Left lobe of liver (tissue), 2 donors: ENCODE results near the gene ITPR1. TPM values are rescaled to one million over a fixed set of nuclear protein-coding genes. Genes with fewer than 3 reads are reported as not detected.

Experiments
- ATAC-seq: fragments of 200-7000 bp; cut with Tn5 transposase; one replicate; pipeline ENCODE4 v1.9.1; 2020; ENCODE audit warnings: mild to moderate bottlenecking, moderate library complexity
- DNase-seq: peaks from one replicate; pipeline ENCODE4 v3.0.0-alpha.2; 2020; ENCODE audit warnings: low spot score
- total RNA-seq: library from RNA; stranded (reverse); gene quantifications from one replicate; pipeline ENCODE4 v1.2.1, GENCODE V29; 2021
- donor health status: DM: no; HTN: no; CAD: no; lungs with moderate emphysema.
- donor health status: DM: no; HTN: yes; CAD: no.

The ITPR1 gene
- total RNA-seq, 1 donor from 2014 or later, result 8.7 TPM

DNA sequence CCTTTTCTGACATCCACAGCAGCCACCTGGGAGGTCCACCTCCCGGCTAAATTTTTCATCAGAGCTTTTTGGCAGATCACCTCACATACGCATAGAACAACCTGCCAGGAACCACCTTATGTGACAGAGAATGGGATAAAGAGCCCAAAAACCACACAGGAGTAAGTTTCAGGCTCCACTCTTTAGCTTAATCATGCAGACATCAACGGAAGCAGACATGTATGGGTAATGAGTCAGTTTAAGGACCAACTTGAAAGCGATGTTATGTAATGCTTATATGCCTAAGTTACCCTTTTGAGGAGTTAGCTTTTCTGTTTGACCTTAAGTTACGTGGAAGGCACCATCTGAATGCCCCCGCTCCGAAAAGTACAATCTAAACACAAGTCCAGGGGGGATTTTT is 302.8 kb downstream of the ITPR1 start:
- no peak for ATAC-seq

DNA sequence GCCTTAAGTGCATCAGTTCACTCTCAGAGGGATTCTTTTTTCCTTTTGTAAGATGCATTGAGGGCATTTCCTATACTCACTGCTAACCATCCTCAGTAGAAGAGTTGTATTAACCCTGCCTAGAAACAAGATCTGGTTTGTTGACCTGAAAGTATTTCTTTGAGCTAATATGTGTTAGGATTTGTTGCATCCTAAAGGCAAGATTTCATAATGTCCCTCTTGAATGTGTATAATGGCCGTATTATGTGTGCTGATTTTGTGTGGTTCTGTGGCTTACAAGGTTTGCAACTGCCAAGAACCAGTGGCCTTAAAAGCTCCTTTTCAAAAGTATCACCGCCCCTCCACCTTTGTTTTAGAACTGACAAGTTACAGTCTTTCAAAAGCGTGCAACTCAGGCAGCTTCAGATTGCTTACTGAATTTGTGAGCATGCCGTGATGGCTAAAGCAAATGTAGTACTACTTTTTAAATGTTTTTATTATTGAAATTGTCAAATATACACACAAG is 304.1 kb downstream of the ITPR1 start:
- ATAC-seq, result no peak
- DNase-seq, result no peak

More for the DNA sequence above, 302.8 kb downstream of the ITPR1 start:
- no peak for DNase-seq

DNA sequence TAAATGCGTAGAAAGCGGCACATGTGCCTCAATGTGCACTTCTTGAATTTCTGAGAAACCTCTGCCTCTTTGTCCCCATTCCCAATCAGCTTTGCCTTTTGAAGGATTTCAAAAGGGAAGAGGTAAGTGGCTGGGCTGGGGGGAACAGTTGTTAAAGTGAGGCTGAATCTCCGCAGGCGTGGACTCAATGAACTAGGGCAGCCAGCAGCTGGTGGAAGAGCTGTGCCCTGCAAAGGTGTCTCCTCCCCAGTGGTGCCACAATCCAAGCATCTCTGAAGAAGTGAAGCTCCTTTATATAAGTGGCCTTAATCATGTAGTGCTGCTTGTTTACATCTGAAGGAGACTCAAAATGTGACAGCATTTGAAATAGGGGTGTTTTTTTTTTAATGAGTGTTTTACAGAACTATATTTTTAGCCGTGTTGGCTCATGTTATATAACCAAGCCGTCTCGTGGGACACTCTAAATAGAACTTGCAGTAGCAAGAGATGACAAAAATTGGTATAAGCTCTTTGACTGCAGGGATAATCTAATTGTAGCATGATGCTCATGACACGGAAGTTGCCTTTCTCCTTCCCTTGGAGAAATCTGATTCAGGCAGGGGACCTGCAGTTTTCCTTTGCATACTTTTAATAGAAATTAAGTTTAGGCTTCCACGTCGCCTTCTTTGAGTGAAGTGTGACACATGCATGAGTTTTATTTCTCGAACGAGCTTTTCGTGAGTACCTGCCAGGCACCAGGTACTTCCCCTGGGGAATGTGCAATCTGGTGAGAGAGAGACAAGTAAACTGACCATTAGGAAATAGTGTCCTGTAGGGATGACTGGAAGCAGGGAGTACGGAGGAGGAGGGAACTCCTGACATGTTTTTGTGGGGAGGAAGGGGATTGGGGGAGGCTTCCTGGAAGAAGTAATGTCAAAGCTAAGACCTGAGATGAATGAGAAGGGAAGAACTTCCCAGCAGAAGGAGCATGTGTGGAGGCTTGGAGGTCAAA is 306.4 kb downstream of the ITPR1 start:
- ATAC-seq (peak; percentile 79), DNase-seq (no peak)

DNA sequence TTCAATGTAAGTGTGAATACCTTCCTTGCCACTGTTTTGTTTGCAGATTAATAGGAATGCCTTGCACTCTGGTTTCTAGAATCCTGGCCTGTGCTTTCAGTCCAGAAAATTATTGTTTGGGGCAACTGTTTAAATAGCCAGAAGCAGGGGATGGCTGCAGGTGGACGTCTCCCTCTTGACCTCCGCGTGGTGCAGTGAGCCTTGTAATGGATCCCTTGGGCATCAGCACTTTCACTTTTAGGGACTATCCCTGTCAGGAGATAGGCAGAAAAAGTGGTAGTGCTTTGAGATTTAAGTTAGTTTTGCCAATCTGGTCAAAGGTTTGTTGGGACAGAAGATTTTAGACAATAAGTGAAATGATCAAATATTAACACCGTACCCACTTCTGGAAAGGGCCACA is 307.4 kb downstream of the ITPR1 start:
- ATAC-seq, result peak; percentile 94
- no peak for DNase-seq

DNA sequence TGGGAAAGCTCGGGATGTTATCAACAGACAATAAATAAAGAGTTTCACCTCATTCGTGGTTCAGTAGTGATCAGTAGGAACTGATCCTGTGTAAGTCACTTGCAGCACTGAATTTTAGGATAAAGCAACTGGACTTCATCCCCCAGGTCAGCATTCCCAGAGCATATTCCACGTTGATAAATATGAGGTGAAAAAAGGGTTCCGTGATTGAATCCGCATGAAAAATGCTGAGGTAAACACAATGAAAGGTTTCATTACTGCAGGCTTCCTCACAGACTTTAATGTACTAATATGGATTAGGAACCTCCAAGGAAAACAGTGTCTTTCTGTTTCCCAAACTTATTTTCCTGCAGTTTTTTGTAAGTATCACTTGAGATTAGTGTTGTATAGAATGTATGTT is 308.7 kb downstream of the ITPR1 start:
- DNase-seq, result no peak
- ATAC-seq, result no peak

DNA sequence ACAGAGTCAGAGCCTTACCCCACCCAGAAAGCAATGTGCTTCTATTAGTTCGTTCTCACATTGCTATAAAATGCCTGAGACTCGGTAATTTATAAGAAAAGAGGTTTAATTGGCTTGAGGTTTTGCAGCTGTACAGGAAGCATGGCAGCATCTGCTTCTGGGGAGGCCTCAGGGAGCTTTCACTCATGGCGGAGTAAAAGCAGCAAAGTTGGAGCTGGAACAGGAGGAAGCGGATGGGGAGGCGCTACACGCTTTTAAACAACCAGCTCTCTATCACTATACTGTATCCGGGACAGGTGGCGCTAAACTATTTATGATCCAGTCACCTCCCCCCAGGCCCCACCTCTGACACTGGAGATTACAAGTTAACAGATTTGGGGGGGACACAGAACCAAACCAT is 309.8 kb downstream of the ITPR1 start:
- DNase-seq, result no peak
- ATAC-seq, result no peak

DNA sequence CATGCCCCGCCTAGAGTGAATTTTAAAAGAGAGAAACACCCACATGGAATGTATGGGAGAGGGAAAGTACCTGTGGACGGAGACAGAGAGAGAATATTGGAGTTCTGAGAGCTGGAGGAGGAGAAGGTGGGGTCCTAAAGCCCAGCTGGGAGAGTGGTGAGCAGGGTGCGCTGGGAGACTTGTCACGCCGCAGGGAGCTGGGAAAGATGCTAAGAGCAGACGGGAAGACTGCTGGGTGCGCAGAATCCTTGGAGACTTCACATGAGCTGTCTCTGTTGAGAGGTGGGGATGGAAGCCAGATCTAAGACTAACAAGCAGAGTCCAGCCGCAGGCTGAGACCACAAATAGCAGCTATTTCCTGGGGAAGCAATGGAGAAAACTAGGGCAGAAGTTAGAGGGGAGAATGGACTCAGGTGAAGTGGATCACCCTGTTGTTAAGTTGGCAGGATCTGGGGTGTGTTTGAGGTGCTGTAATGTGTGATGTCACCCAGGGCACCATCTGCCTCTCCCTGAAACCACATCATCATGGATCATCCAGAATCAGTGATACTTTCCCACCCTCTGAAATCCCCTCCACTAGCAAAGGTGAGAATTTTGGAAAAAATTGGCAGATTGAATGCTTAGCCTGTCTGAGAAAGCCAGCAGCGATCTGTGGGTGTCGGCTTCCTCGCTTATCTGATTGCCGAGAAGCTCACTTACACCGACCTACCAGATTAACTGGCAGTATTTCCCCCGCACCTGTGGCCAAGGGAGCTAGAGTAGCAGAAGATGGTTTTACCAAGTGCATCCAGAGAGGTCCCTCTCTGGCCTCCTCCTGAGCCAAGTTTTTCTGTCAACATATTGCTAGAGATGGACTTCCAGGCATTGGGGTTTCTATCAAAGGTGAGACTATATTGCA is 311.3 kb downstream of the ITPR1 start:
- DNase-seq, result no peak
- no peak for ATAC-seq

DNA sequence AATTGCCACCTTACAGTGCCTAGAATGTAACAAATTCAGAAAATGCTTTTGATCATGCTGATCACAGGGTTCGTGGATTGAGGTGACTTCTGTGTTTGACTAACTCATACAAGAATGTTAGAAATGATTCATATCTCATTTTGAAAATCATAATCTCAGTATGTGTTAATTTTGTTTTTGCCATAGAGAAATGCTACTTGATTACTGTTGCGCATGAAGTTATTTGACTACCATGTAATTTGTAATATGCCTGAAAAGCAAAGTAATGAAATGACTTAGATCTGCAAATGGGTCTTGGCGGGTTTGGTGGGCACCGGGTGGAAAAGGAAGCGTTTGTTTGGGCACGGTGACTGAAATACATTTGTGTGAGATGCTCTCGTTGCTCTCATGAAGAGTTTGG is 312.5 kb downstream of the ITPR1 start:
- ATAC-seq (no peak), DNase-seq (no peak)

DNA sequence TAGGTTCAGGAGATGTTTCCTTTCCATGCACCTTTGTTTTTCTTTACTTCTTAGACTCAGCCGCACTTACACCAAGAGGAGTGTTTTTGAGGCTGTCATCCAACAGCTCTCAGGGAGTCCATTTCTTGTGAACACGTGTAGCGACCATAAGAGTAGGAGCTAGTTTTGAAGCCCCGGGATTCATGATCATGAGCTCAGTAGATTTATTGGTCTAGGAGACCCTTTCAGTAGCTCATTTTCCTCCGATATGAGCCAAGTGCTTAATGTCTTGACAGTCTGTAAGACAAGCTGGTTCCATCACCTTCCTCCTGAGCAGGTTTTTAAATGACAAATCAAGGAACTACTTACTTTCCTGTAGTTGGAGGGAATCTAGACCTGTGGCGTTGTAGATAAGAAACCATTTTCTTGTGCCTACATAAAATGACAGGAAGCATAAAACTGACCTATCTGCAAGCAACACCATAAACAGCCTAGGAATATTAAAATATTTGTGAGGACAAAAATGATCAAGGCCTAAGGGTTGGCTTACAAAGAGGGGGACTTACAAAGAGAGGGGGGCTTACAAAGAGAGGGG is 313.5 kb downstream of the ITPR1 start:
- DNase-seq (no peak), ATAC-seq (no peak)

DNA sequence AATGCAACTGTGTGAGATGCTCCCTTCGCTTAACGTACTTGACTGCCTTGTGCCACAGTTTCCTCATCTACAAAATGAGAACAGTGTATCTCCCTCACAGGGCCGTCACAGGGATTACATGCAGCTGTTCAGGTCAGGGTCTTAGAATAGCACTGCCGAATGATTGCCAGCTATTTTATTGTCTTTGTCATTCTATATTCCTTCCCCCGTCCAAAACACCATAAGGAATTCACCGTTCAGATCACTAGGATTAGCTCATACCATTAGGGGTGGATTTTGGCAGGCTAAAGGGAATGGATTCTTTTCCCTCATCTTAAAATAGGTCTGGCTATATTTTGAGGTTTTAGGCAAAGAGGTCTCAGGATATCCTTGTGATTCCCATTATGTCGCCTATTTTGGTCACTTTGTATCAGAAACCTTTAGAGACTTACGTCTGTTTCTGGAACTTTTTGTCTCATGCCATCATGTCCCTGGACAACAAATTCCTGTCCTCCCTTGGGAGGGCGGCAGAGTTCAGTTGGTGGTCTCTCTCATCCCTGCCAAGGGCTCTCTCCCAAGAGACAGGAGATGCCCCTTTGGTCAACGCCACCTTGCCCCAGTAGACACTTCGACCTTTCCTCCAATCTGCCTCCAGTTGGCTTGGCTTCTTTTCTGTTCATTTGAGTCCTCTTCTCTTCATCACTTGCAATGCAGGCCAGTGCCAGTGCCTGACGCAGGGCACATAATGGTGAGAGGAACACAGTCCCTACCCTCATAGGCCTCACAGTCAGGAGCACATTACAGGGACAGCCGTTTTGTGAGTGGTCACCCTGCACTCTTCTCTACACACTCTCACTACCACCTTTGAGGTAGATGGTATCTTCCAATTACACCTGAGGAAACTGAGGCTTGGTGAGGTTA is 314.5 kb downstream of the ITPR1 start:
- no peak for ATAC-seq
- DNase-seq, result no peak

DNA sequence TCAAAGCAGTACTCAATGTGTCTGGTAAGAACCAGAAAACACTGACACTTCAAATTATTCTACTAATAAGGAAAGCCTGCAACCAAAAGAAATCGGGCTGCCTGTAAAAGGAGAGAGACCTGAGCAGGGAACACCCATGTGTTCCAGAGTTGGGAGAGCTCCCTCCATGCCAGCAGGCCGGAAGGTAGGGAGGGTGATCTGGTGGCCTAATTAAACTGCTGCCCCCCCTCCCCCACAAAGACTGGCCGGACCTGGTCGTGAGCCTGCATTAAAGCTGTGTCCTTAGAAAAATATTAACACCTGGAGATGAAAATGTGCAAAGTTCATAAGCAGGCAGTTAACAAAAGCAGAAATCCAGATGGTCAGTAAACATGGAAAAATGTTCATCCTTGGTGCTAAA is 315.5 kb downstream of the ITPR1 start:
- ATAC-seq (peak; percentile 74), DNase-seq (no peak)

DNA sequence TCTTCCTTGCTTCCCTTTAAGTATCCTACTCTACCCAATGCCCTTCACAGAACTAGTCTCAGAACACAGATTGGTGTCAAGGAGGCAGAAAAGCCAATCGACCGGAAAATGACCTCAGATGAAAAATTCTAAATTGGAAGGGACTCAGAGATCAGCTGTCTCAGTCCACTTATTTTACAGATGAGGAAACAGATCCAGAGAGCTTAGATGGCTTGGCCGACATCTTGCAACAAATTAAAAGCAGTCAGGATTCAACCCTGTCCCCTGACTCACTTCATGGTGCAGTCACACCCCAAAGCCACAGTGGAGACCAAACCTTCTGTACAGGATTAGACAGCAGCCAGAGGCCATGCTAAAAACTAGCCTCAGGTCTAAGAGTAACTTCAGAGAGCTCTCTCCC is 316.8 kb downstream of the ITPR1 start:
- ATAC-seq, result no peak

DNA sequence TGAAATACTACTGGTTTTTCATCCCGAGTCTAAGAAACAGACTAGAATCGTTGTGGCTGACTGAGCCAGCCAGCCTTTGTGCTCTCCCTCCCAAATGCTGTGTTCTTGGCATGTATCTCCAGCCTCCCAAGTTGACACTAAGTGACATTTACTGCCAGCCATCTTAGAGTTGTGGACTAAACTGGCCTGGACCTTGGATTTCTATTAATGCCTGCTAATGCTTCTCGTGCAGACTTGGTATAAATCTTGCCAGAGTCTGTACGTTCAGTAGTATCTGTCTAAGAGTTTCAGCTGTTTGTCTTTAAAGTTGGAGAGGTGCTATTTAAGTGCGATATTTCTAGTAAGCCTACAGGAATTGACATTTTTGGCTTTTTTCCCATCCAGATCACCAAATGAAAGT is 319.4 kb downstream of the ITPR1 start:
- ATAC-seq (no peak), DNase-seq (no peak)

More for the DNA sequence above, 316.8 kb downstream of the ITPR1 start:
- DNase-seq, result no peak

DNA sequence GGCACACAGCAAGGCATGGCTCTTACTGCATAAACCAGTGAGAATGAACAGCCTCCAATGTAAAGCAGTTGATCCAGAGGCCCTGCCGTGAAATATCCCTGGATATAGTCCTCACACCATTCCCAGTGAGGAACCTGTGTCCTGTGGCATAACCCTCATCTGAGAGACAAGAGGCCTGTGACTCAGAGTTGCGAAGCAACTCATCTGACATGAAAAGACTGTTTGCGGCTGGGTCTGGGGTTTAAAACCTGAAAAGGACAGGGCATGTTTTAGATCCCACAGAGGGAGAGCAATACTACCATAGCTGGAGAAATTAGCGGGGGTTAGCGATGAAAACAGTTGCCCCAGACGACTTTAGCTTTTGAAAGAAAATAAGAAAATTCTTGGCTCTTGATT is 320.8 kb downstream of the ITPR1 start:
- ATAC-seq, result no peak
- DNase-seq, result no peak

DNA sequence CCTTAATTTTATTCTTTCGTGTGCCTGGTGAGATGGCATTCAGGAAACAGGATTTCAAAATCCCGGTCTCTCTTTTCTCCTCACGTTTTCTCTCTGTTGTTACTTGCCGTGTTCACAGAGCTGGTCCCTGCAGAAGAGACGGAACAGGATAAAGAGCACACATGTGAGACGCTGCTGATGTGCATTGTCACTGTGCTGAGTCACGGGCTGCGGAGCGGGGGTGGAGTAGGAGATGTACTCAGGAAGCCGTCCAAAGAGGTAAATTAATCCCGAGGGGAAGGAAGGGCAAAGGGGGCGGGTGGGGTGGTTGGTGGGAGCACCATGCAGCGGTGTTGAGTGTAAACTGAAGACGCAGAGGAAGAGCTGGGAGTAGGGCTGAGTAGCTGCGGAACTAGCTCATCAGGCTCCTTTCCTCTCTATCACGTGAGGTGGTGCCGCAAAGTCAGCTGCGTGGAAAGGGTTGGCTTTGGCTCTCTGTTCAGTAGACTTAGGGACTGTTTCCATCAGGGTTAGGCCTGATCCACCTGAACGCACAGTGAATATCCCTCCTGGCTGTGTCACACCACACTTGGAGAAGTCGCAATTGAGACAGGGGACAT is 321.3 kb downstream of the ITPR1 start:
- DNase-seq (no peak), ATAC-seq (peak; percentile 66)

DNA sequence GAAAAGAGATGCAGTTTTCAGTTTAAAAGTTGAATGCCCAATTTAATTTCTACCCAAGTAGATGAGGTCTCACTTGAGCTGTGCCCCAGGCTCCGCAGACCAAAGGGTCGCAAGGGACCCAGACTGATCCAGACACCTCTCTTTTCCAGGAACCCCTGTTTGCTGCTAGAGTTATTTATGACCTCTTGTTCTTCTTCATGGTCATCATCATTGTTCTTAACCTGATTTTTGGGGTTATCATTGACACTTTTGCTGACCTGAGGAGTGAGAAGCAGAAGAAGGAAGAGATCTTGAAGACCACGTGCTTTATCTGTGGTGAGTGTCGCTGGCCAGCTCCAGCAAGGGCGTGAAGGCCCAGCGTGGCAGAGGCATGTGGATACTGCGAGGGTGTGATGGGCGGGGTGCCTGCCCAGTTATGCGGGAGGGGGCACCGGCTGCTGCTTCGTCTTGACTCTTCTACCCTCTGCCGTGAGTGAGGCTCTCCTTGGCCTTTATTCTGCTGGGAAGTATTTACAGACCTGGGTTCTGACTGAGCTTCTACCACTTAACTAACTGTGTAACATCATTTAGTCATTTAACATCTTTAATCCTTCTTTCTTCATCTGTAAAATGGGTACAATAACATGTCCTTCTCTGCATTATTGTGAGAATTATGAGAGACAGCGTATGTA is 321.9 kb downstream of the ITPR1 start:
- no peak for ATAC-seq
- no peak for DNase-seq

DNA sequence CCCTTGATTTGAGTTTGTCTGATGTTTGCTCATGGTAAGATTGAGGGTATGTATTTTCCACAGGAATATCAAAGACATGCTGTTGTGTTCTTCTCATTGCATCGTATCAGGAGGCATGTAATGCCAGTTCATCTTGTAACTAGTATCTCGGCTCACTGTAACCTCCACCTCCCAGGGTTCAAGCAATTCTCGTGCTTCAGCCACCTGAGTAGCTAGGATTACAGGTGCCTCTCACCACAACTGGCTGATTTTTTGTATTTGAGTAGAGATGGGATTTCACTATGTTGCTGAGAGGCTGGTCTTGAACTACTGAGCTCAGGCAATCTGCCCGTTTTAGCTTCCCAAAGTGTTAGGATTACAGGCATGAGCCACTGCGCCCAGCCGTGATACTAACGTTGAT is 323.2 kb downstream of the ITPR1 start:
- DNase-seq (no peak), ATAC-seq (no peak)

DNA sequence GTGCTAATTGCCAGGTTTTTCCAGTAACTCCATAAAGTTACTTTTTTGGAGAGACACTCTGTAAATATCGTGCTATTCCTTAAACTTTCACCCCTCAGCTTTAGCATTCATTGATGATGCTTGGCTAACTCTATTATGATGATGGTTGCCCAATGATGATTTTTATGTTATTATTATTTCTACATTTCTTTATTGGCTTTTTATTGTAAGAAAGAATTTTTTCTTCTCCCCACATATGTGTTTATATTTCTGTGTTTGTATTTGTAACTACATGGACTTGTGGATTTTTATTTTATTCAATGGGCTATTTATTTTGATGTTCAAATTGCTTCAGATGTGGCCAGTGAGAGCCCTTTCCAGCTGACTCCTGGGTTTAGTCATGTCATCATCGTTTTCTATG is 323.6 kb downstream of the ITPR1 start:
- DNase-seq (no peak), ATAC-seq (no peak)

DNA sequence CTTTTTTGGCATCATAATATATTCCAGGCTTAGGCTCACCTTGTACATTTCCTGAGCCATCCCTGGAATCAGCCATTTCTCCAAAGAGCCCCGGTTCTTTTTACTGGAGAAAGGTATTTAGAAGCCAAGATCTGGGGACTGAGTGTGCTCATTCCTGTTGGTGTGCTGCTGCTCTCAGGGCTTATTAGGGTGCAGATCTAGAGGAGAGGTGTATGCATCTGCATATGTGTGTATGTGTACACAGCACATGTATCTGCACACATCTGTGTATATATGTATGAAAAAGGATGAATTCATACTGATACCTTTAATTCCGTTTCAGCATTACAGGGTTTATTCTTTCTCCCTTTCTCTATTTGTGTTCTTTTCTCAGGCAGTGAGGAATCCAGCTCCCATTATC is 324.0 kb downstream of the ITPR1 start:
- ATAC-seq, result no peak
- no peak for DNase-seq
